MM.1S (cell line): ENCODE results near the gene IL17REL.
A peak's percentile ranks its signal among the peaks of the same experiment; 100 is the strongest.

Experiments
- DNase-seq: peaks from one replicate; pipeline ENCODE4 v3.0.0-alpha.2; 2015
- H2AFZ ChIP-seq: fragments of 300-600 bp; sonication (generic); 2 replicates; pipeline ENCODE4 v1.6.0; 2016; ENCODE audit warnings: antibody characterized with exemption, low read length
- H3F3A ChIP-seq: fragments of 300-600 bp; sonication (generic); 2 replicates; pipeline ENCODE4 v1.6.1; 2016; ENCODE audit warnings: mild to moderate bottlenecking, antibody characterized with exemption, low read length, moderate library complexity, mixed read lengths; ENCODE audit not compliant: insufficient read depth
- H3K27ac ChIP-seq: fragments of 300-600 bp; sonication (generic); 2 replicates; pipeline ENCODE4 v1.5.1; 2016; ENCODE audit warnings: mild to moderate bottlenecking, low read length
- H3K27me3 ChIP-seq: fragments of 300-600 bp; sonication (generic); replicated peaks from 2 replicates; pipeline ENCODE4 v1.6.0; 2016; ENCODE audit warnings: low read length; ENCODE audit not compliant: insufficient read depth
- H3K36me3 ChIP-seq: fragments of 300-600 bp; sonication (generic); replicated peaks from 2 replicates; pipeline ENCODE4 v1.6.1; 2016; ENCODE audit warnings: mild to moderate bottlenecking, low read length, mixed read lengths; ENCODE audit not compliant: insufficient read depth
- H3K4me1 ChIP-seq: fragments of 300-600 bp; sonication (generic); 2 replicates; pipeline ENCODE4 v1.6.1; 2016; ENCODE audit warnings: low read length, mixed read lengths
- H3K4me2 ChIP-seq: fragments of 300-600 bp; sonication (generic); 2 replicates; pipeline ENCODE4 v1.6.0; 2016; ENCODE audit warnings: low read depth, low read length
- H3K4me3 ChIP-seq: fragments of 300-600 bp; sonication (generic); 2 replicates; pipeline ENCODE4 v1.5.1; 2016; ENCODE audit warnings: low read length, mixed read lengths
- H3K79me2 ChIP-seq: fragments of 300-600 bp; sonication (generic); 2 replicates; pipeline ENCODE4 v1.6.1; 2016; ENCODE audit warnings: mixed run types, low read length, mixed read lengths
- H3K9ac ChIP-seq: fragments of 300-600 bp; sonication (generic); 2 replicates; pipeline ENCODE4 v1.6.1; 2016; ENCODE audit warnings: low read length, mixed read lengths
- H3K9me2 ChIP-seq: fragments of 300-600 bp; sonication (generic); replicated peaks from 2 replicates; pipeline ENCODE4 v1.6.1; 2016; ENCODE audit warnings: mild to moderate bottlenecking, low read length, mixed read lengths; ENCODE audit not compliant: insufficient read depth
- H3K9me3 ChIP-seq: fragments of 300-600 bp; sonication (generic); replicated peaks from 2 replicates; pipeline ENCODE4 v1.6.1; 2016; ENCODE audit warnings: mild to moderate bottlenecking, low read length, mixed read lengths; ENCODE audit not compliant: insufficient read depth
- H4K20me1 ChIP-seq: fragments of 300-600 bp; sonication (generic); 2 replicates; pipeline ENCODE4 v1.6.1; 2016; ENCODE audit warnings: mild to moderate bottlenecking, low read length, moderate library complexity, mixed read lengths; ENCODE audit not compliant: insufficient read depth
- CTCF ChIP-seq: fragments of 300-600 bp; sonication (generic); IDR thresholded peaks from 2 replicates; pipeline ENCODE4 v1.5.1; 2016; ENCODE audit warnings: antibody characterized with exemption, low read length, mixed read lengths
- EZH2 ChIP-seq: fragments of 300-600 bp; sonication (generic); optimal IDR thresholded peaks from 2 replicates; pipeline ENCODE3; 2017; ENCODE audit warnings: low read depth, mild to moderate bottlenecking, antibody characterized with exemption, low read length, mixed read lengths
- EZH2phosphoT487 ChIP-seq: fragments of 300-600 bp; sonication (generic); IDR thresholded peaks from 2 replicates; pipeline ENCODE4 v1.6.1; 2018; ENCODE audit warnings: antibody characterized with exemption, low read length

IL17REL gene

DNA sequence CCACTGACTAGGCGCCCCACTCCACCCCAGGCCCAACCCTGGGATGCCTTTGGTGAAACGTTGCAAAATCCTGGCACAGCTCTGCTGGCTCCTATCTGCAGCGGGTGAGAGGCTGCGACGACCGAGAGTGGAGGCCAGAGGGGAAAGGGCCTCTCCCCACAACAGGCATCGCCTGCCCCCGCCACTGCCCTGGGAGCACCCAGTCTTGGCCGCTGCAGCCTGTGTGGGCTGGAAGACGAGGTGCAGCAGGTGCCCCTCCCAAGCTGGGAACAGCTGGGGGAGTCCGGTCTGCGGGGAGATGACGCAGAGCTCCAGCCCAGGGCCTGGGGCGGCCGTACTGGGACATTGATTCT, 56.2 kb downstream of the IL17REL start:
- H3K9me3 ChIP-seq, result no peaks in the 10 kb centered on the region
- peaks cover 5% of the 10 kb centered on the region for H3K79me2 ChIP-seq
- peak; percentile 3 for DNase-seq
- no peak overlapping the region for H2AFZ ChIP-seq
- no peaks in the 10 kb centered on the region for H4K20me1 ChIP-seq
- H3K9ac ChIP-seq, result no peak overlapping the region
- H3K4me1 ChIP-seq, result 0 out of 2 replicates have a peak, but pooled peaks cover 5% of the 10 kb centered on the region
- no peak overlapping the region for H3K4me3 ChIP-seq
- H3F3A ChIP-seq, result no peaks in the 10 kb centered on the region
- no peaks in the 10 kb centered on the region for H3K9me2 ChIP-seq
- no peaks in the 10 kb centered on the region; the same call in 1 of the 2 replicates for H3K27me3 ChIP-seq
- no peak overlapping the region for H3K4me2 ChIP-seq
- no peaks in the 10 kb centered on the region for H3K36me3 ChIP-seq
- TF ChIP-seq EZH2phosphoT487 (no peak), EZH2 (no peak), CTCF (no peak)
- H3K27ac ChIP-seq, result no peak overlapping the region

GRCh38 chr22:49955581-49956417, 56.8 kb downstream of the IL17REL start:
- peak; percentile 1 for DNase-seq
- no peaks in the 10 kb centered on the region for H3K9me3 ChIP-seq
- H3K36me3 ChIP-seq, result no peaks in the 10 kb centered on the region
- no peak overlapping the region for H3K4me2 ChIP-seq
- no peak overlapping the region for H3K4me3 ChIP-seq
- no peak overlapping the region for H3K9ac ChIP-seq
- 0 out of 2 replicates have a peak, but pooled peaks cover 5% of the 10 kb centered on the region for H3K4me1 ChIP-seq
- H2AFZ ChIP-seq, result no peak overlapping the region
- H4K20me1 ChIP-seq, result no peaks in the 10 kb centered on the region
- no peak for TF ChIP-seq CTCF
- no peak for TF ChIP-seq EZH2phosphoT487
- no peak for TF ChIP-seq EZH2
- H3K27me3 ChIP-seq, result no peaks in the 10 kb centered on the region; the same call in 1 of the 2 replicates
- H3K79me2 ChIP-seq, result no peaks in the 10 kb centered on the region
- H3K9me2 ChIP-seq, result no peaks in the 10 kb centered on the region
- H3K27ac ChIP-seq, result no peak overlapping the region
- no peaks in the 10 kb centered on the region for H3F3A ChIP-seq

GRCh38 chr22:49954991-49955580, 57.5 kb downstream of the IL17REL start:
- H3K4me1 ChIP-seq, result 0 out of 2 replicates have a peak, but pooled peaks cover 5% of the 10 kb centered on the region
- no peak overlapping the region for H2AFZ ChIP-seq
- no peak overlapping the region for H3K4me3 ChIP-seq
- no peak overlapping the region for H3K27ac ChIP-seq
- H3K79me2 ChIP-seq, result no peaks in the 10 kb centered on the region
- TF ChIP-seq EZH2phosphoT487 (no peak), EZH2 (no peak), CTCF (no peak)
- H3K9me3 ChIP-seq, result no peaks in the 10 kb centered on the region
- no peak for DNase-seq
- no peaks in the 10 kb centered on the region for H3F3A ChIP-seq
- H3K9me2 ChIP-seq, result no peaks in the 10 kb centered on the region
- H3K4me2 ChIP-seq, result no peak overlapping the region
- no peak overlapping the region for H3K9ac ChIP-seq
- H3K36me3 ChIP-seq, result no peaks in the 10 kb centered on the region
- no peaks in the 10 kb centered on the region; the same call in 1 of the 2 replicates for H3K27me3 ChIP-seq
- H4K20me1 ChIP-seq, result no peaks in the 10 kb centered on the region
